ENCODE measurements around the gene CYGB. TPM values are rescaled to one million over a fixed set of nuclear protein-coding genes. Genes with fewer than 3 reads are reported as not detected.

Gene CYGB
- total RNA-seq, 1 donor, result 11.7 TPM

- DNase-seq (ENCODE audit: low read depth), result peak; percentile 66
- peak; percentile 83 for TF ChIP-seq CTCF (IDR thresholded peaks at IDR 0.05; ENCODE audit: insufficient read depth, low read depth, low read length)
- no peak overlapping the region for H3K4me3 ChIP-seq (ENCODE audit: low read depth, low read length)
Measured at GRCh38 chr17:76506408-76507345, 30.8 kb downstream of the CYGB start.

GRCh38 chr17:76504117-76504516, 33.4 kb downstream of the CYGB start:
- H3K4me3 ChIP-seq (ENCODE audit: low read depth, low read length), result no peak overlapping the region
- TF ChIP-seq CTCF (IDR thresholded peaks at IDR 0.05; ENCODE audit: insufficient read depth, low read depth, low read length), result peak; percentile 22
- DNase-seq (ENCODE audit: low read depth), result no peak

GRCh38 chr17:76502341-76503211, 34.9 kb downstream of the CYGB start:
- no peak overlapping the region for H3K4me3 ChIP-seq (ENCODE audit: low read depth, low read length)
- DNase-seq (ENCODE audit: low read depth), result no peak
- no peak for TF ChIP-seq CTCF (IDR thresholded peaks at IDR 0.05; ENCODE audit: insufficient read depth, low read depth, low read length)

- no peak for TF ChIP-seq CTCF (IDR thresholded peaks at IDR 0.05; ENCODE audit: insufficient read depth, low read depth, low read length)
- no peak for DNase-seq (ENCODE audit: low read depth)
- H3K4me3 ChIP-seq (ENCODE audit: low read depth, low read length), result peak overlapping the region; percentile 65
Measured at GRCh38 chr17:76501827-76502307, 35.6 kb downstream of the CYGB start.

- peak; percentile 79 for DNase-seq (ENCODE audit: low read depth)
- TF ChIP-seq CTCF (IDR thresholded peaks at IDR 0.05; ENCODE audit: insufficient read depth, low read depth, low read length), result no peak
- peak within 1 kb of the TSS; percentile 65 for H3K4me3 ChIP-seq (ENCODE audit: low read depth, low read length)
Measured at GRCh38 chr17:76501018-76501826, 36.3 kb downstream of the CYGB start, which contains the start of gene RHBDF2. TSS of gene RHBDF2 (minus strand) at chr17:76501423. CDS start at chr17:76481524, 19,899 bp downstream.

- DNase-seq (ENCODE audit: low read depth), result no peak
Measured at GRCh38 chr17:76500747-76501017, 36.8 kb downstream of the CYGB start.

More at GRCh38 chr17:76500747-76501017, 36.8 kb downstream of the CYGB start:
- H3K4me3 ChIP-seq (ENCODE audit: low read depth, low read length), result peak overlapping the region; percentile 65
- no peak for TF ChIP-seq CTCF (IDR thresholded peaks at IDR 0.05; ENCODE audit: insufficient read depth, low read depth, low read length)

All from fibroblast of villous mesenchyme (primary cell).